GM19328 (cell line): ENCODE measurements around the gene DNAJC11.
"Not testable (repeated sequence)": the region's sequence is repeated elsewhere in the genome, so short reads cannot be mapped to it uniquely, and the experiment has no call there.

ENCODE experiments used
- ATAC-seq: cut with Tn5 transposase; IDR thresholded peaks from one replicate; pipeline ENCODE4 v1.9.1; 2021; ENCODE audit warnings: mild to moderate bottlenecking, moderate library complexity; ENCODE audit not compliant: unreplicated experiment

Gene DNAJC11, protein sequence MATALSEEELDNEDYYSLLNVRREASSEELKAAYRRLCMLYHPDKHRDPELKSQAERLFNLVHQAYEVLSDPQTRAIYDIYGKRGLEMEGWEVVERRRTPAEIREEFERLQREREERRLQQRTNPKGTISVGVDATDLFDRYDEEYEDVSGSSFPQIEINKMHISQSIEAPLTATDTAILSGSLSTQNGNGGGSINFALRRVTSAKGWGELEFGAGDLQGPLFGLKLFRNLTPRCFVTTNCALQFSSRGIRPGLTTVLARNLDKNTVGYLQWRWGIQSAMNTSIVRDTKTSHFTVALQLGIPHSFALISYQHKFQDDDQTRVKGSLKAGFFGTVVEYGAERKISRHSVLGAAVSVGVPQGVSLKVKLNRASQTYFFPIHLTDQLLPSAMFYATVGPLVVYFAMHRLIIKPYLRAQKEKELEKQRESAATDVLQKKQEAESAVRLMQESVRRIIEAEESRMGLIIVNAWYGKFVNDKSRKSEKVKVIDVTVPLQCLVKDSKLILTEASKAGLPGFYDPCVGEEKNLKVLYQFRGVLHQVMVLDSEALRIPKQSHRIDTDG

GRCh38 chr1:6701437-6702153, at the start of gene DNAJC11:
Gene DNAJC11, minus strand, starts transcription at chr1:6701816. Its CDS starts 16 bp downstream, at chr1:6701800.
- peak; percentile 95 for ATAC-seq

- no peak for ATAC-seq
Measured at GRCh38 chr1:6750490-6750889, 48.9 kb upstream of the DNAJC11 start.

DNA sequence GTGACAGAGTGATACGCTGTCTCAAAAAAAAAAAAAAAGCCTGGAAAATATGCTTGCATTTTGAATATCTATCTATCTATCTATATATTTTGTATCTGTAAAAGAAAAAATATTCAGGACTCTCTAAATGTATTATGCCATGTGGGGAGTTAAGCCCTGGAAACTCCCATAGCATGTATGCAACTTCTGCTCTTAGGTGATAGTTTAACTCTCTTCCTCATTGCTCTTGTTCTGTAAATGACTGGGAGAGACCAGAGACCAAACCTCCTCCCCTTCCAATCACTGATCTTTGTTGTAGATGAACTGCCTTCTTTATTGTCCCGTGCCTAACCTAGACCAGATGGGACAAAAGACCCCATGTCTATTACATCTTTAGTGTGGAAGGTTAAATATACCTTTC, 46.1 kb upstream of the DNAJC11 start:
- ATAC-seq, result no peak

GRCh38 chr1:6745073-6745472, 43.5 kb upstream of the DNAJC11 start:
- ATAC-seq, result no peak

DNA sequence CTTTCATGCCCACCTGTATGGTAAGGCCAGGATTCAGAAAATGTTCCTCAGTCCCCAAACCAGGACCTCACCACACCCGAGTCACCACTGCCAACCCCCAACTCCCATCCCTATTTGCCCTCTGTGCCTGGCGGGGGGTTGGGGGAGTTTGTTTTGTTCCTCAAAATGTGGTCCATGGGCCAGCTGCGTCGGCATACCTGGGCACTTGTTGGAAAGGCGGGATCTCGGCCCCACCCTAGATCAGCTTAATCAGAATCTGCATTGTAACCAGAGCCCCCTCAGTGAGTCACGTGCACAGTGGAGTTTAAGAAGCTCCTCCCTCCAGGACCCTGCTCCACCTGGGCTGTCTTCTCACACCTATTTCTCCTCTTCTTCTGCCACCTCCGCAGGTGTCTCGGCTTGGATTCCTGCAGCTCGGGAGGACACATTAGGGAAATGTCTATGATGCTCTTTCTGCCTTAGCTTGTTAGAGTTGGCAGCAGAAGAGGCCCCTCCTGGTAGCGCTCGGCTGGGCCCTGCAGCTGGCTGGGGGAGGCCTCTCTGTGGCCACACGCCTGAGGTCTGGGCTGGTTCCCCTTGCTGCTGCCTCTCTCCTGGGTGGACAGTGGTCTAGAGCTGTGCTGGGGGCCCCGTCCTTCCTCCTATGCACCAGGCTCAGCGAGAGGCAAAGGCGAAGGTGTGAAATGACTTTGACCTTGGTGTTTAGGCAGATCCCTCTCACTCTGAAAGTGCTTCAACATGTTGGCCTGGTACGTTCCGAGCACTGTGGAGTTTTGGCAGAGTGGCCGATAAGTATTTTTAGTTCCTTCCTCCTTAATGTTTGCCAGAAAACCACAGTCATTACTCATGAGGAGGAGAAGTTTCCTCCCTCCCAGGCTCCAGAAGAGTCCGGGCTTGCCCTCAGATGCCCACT, 41.8 kb upstream of the DNAJC11 start:
- ATAC-seq, result no peak

- not testable (repeated sequence) for ATAC-seq
Measured at GRCh38 chr1:6742676-6743188, 41.1 kb upstream of the DNAJC11 start.

DNA sequence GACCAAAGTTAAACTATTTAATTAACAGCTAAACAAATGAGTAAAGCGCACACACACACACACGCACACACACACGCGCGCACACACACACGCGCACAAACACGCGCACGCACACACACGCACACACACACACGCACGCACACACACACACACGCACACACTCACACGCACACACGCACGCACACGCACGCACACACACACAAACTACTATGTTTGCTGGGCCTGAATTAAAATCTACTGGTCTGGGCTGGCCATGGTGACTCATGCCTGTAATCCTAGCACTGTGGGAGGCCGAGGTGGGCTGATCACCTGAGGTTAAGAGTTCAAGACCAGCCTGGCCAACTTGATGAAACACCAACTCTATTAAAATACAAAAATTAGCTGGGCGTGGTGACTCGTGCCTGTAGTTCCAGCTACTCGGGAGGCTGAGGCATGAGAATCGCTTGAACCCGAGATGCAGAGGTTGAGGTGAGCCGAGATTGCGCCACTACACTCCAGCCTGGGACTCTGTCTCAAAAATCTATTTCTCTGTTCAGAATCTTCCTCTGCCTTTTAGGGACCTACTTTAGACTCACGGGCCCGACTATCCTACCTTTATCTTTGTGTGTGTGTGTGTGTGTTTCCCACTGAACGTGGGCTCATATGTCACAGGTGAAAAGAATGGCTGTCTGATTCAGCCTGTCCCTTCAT, 37.5 kb upstream of the DNAJC11 start:
- no peak for ATAC-seq

DNA sequence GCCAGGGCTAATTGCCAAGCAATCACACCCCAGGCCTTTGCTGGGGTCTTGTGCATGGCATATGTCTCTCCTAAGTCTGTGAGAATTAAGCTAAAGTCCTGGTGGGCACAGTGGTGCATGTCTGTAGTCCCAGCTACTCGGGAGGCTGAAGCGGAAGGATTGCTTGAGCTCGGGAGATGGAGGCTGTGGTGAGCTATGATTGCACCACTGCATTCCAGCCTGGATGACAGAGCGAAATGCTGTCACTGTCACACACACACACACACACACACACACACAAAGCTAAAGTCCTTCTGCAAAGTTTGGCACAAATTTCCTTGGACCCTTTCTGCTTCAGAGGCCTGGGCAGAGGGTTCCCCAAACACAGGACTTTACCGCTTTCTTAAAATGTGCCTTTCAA, 31.3 kb upstream of the DNAJC11 start:
- ATAC-seq, result no peak

DNA sequence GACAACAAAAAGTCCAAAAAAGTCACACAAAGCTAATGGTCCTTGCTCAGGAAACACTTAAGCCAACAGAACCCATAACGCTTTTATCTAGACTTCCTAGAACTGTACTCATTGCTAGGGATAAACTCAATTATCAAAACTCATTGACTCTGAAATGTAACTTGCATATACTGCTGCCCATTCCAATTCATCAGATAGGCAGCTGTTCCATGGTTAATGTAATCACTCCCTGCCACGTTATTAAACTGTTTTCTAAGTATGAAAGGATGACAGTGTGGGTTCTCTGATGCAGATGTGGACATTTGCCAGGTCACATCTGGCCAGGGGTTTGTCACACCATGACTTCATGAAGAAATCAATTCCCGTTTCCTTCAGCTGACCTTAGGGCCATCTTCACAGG, 30.3 kb upstream of the DNAJC11 start:
- no peak for ATAC-seq

DNA sequence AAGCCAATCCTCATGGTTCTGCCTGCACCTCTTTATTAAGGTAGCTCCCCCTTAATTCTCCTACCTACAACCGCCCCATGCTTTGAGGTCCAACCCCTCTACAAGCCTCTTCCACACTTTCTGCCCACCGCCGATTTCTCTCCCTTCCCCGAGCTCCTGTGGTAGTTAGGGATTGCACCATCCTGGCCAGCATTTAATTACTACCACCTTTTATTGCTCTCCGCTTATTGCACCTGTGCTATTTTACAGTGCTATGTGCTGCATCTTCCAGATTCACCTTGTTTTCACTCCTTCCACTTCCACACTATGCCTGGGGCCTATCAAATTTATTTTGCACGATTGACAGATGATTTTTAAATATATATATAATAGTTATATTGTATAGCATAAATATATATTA, 29.3 kb upstream of the DNAJC11 start:
- no peak for ATAC-seq

GRCh38 chr1:6730473-6730872, 28.9 kb upstream of the DNAJC11 start:
- no peak for ATAC-seq

DNA sequence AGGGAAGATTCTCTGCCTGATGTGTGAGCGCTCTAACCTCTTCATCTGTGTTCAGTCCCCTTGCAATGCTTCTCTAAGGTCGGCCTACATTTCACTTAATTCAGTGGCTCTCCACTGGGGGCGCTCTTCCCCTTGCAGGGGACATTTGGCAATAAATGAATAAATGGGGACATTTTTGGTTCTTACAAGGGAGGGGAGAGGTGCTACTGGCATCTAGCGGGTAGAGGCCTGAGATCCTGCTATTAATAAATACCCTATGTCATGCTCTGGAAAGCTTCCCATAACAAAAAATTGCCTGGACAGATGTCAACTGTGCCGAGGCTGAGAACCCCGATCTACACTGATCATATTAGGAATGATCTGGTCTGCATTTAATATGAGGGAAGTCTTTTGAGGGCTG, 25.9 kb upstream of the DNAJC11 start:
- no peak for ATAC-seq

- no peak for ATAC-seq
Measured at GRCh38 chr1:6726253-6726652, 24.6 kb upstream of the DNAJC11 start.

GRCh38 chr1:6724517-6725141, 23.0 kb upstream of the DNAJC11 start:
- no peak for ATAC-seq

DNA sequence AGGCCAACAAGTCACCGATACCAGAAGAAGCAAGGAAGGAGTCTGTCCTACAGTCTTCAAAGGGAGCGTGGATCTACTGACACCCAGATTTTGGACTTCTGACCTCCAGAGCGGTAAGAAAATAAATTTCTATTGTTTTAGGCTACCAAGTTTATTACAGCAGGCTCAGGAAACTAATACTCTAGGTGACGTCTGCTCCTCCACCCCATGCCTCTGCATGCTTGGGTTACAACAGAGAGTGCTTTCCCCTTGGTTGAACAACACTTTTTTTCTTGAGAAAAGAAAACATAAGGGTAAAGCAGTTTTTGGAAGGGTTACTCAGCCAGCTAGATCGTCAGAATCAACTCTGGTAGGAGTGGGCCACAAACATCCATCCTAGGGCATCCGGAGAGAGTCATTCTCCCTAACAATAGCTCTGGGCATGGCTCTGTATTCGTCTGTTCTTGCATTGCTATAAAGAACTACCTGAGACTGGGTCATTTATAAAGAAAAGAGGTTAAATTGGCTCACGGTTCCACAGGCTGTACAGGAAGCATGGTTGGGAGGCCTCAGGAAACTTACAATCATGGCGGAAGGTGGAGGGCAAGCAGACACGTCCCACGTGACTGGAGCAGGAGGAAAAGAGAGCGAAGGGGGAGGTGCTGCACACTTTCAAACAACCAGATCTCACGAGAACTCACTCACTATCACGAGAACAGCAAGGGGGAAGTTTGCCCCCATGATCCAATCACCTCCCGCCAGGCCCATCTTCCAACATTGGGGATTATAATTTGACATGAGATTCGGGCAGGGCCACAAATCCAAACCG, 22.2 kb upstream of the DNAJC11 start:
- no peak for ATAC-seq

DNA sequence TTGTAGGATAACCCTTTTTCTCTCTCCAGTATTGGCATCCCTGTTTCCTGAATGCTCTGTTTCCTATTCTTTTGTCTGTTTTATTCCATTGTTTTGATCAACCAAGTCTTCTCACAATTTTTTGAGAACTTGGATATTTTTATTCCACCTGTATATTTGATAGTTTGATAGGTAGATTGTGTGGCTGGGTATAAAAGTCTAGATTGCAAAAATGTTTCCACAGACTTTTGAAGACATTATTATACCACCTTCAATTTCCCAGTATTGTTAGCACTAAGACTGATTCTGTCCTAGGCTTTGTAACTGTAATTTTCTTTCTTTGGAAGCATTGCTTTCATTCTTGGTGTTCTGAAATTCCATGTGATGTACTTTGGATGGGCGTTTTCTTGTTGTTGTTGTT, 9.6 kb upstream of the DNAJC11 start:
- no peak for ATAC-seq

- no peak for ATAC-seq
Measured at GRCh38 chr1:6704746-6705145, 3.1 kb upstream of the DNAJC11 start.

GRCh38 chr1:6703016-6703415, 1.4 kb upstream of the DNAJC11 start:
- ATAC-seq, result no peak
